Measurements from ENCODE around the gene ZNF366.

ZNF366 gene

DNA sequence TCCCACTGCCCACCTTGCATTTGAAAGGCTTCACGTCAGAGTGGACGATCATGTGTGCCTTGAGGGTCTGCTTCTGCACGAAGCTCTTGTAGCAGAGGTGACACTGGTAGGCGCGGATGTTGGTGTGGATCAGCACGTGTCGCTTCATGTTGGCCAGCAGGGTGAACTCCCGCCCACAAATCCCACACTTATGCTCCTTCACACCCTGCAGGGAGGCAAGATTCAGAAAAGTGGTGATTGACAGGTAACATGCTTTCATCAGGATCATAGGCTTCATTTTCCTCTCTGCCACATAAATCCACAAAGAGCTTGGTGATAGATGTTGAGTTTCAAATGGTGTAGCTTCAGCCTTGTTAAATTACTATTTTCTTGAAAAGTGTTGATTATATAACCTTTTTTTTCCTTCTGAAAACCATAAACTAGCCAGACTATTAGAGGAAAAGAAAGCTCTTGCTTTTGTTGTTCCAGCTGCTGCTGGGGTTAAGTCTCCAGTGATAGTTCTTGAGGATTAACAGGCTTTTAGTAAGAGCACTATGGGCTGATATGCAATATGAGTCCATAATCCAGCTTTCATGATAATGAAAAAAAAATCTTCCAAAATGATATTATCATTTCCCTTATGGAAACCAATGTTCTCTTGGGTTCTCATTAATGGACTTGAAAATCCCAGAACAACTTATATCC is 50.7 kb downstream of the ZNF366 start:
- TF ChIP-seq, protein P1, sequence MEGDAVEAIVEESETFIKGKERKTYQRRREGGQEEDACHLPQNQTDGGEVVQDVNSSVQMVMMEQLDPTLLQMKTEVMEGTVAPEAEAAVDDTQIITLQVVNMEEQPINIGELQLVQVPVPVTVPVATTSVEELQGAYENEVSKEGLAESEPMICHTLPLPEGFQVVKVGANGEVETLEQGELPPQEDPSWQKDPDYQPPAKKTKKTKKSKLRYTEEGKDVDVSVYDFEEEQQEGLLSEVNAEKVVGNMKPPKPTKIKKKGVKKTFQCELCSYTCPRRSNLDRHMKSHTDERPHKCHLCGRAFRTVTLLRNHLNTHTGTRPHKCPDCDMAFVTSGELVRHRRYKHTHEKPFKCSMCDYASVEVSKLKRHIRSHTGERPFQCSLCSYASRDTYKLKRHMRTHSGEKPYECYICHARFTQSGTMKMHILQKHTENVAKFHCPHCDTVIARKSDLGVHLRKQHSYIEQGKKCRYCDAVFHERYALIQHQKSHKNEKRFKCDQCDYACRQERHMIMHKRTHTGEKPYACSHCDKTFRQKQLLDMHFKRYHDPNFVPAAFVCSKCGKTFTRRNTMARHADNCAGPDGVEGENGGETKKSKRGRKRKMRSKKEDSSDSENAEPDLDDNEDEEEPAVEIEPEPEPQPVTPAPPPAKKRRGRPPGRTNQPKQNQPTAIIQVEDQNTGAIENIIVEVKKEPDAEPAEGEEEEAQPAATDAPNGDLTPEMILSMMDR (IDR thresholded peaks at IDR 0.05): no peak

DNA sequence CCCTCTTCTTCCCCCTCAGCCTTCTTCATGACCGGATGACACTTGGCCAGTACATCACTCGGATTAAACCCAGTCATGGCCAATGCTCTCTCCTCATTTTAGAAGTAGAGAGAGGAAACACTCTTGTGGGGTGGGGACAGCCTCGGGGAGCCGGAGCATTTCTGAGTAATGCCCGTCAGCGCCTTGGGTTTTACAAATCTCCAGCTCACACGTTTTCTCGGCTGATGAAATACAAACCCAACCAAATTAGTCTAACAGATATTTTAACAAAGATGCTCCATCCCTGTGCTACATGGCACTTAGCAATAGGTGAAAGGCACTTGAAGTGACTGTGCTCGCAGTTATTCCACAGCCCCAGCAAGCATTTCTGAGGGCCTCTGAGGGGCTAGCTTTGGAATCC is 51.7 kb downstream of the ZNF366 start:
- TF ChIP-seq, protein P1 (IDR thresholded peaks at IDR 0.05): no peak

GRCh38 chr5:72454996-72455395 is 52.2 kb downstream of the ZNF366 start:
- TF ChIP-seq, protein P1 (IDR thresholded peaks at IDR 0.05): no peak

- TF ChIP-seq, protein P1 (IDR thresholded peaks at IDR 0.05): no peak
These were observed 53.9 kb downstream of the ZNF366 start for GRCh38 chr5:72453246-72453775.

DNA sequence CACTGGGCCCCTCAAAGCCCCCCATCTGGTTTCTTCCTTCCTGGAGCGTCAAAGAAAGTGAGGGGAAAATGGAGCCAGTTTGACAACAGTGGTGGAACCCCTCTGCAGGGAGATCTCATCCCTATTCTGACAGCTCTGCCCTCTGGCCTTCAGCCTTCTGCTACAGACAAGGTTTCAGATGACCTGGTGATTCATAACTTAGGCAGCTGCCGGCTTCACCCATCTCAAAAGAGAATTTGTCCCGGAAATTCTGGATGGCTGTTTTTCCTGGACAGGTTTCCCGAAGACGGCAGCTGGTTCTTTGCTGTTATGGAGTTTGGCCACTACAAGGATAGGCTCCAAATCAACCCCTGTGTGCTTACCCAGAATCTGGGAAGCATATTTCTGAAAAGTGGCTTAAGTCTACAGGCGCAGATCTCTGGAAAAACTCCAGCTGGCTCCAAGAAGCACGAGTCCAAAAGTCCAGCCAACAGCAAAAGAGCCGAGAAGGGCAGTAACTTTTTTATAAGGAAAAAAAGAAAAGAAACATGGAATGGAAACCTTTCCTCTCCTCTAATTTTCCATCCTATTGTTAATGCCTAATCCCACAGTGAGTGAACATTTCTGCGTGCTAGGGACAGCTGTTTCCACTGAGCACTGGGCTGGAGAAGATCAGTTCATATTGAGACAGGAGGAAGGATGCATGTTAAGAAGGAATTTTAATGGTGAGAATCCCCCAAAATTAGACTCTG is 54.5 kb downstream of the ZNF366 start:
- TF ChIP-seq, protein P1 (IDR thresholded peaks at IDR 0.05): no peak

GRCh38 chr5:72451741-72452505 is 55.3 kb downstream of the ZNF366 start:
- TF ChIP-seq, protein P1 (IDR thresholded peaks at IDR 0.05): no peak

DNA sequence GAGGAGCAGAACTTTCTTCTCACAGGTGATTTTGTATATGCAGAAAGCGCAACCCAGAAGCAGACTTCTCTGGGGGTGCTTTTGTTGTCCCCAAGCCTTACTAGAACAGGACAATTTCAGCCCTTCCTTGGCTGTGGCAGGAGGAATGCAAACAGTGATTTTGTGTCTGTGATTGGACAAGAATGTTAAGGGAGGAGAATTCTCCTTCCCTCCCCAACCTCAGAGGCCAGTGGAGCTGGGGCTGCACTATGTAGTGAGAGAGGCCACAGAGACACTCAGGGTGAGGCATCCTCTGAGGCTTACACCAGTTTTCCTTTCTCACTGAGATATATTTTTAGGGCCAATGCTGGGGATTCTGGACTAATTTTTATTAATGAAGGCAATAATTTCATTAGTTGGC is 58.8 kb downstream of the ZNF366 start:
- TF ChIP-seq, protein P1 (IDR thresholded peaks at IDR 0.05): no peak
